K562 (cell line): ENCODE results near the gene ACBD4. TPM values are rescaled to one million over a fixed set of nuclear protein-coding genes. Genes with fewer than 3 reads are reported as not detected.
A peak's percentile ranks its signal among the peaks of the same experiment; 100 is the strongest.

Experiments
- ARID1B ChIP-seq: fragments of 450-650 bp; IDR thresholded peaks from 2 replicates; pipeline ENCODE4 v1.6.1; 2016; ENCODE audit warnings: antibody characterized with exemption, mild to moderate bottlenecking, inconsistent platforms
- ATF6 ChIP-seq: sonication (generic); formaldehyde crosslinking; IDR thresholded peaks from 2 replicates; pipeline ENCODE4 v1.4.0; 2020; ENCODE audit warnings: mild to moderate bottlenecking, missing genetic modification reagents
- CAMTA2 ChIP-seq: fragments of 250-450 bp; sonication (Bioruptor Pico); conservative IDR thresholded peaks from 2 replicates; pipeline ENCODE4 v1.5.1; 2022
- CHD7 ChIP-seq: fragments of 200-600 bp; sonication (generic); IDR thresholded peaks from one replicate; pipeline ENCODE4 v1.6.1; 2012; ENCODE audit warnings: mild to moderate bottlenecking, low read depth, low read length, inconsistent platforms
- FOXM1 ChIP-seq, 2 experiments: fragments of 450-650 bp in 1 of 2; sonication (generic) in 1 of 2; formaldehyde crosslinking in 1 of 2; IDR thresholded peaks; 2 replicates each; pipeline versions ENCODE4 v1.6.1 to v1.9.0; 2017 to 2022; ENCODE audit warnings: low read depth in 2 of 2, mild to moderate bottlenecking in 2 of 2, missing genetic modification reagents in 1 of 2, moderate library complexity in 1 of 2
- GTF2B ChIP-seq: IDR thresholded peaks from 2 replicates; pipeline ENCODE4 v1.6.1; 2011; ENCODE audit not compliant: insufficient read length; ENCODE audit errors: extremely low read depth
- JUN ChIP-seq, 2 experiments: sonication (generic) in 1 of 2; formaldehyde crosslinking in 1 of 2; IDR thresholded peaks; 2 replicates each; pipeline versions ENCODE4 v1.6.1 to v1.8.0; 2012 to 2022; ENCODE audit warnings: borderline replicate concordance in 2 of 2, mild to moderate bottlenecking in 2 of 2, improper control_type of control experiment in 1 of 2, low read depth in 1 of 2, low read length in 1 of 2, missing genetic modification reagents in 1 of 2
- NBN ChIP-seq: fragments of 450-650 bp; IDR thresholded peaks from 2 replicates; pipeline ENCODE4 v1.6.1; 2016; ENCODE audit warnings: low read depth, mild to moderate bottlenecking
- POLR2B ChIP-seq: fragments of 450-650 bp; IDR thresholded peaks from 2 replicates; pipeline ENCODE4 v1.6.1; 2018; ENCODE audit warnings: low read depth; ENCODE audit not compliant: partially characterized antibody
- TCF3 ChIP-seq: sonication (generic); formaldehyde crosslinking; IDR thresholded peaks from 2 replicates; pipeline ENCODE4 v1.4.0; 2020; ENCODE audit warnings: mild to moderate bottlenecking, missing genetic modification reagents
- TEAD1 ChIP-seq, 2 experiments: fragments of 450-650 bp in 1 of 2; sonication (generic) in 1 of 2; formaldehyde crosslinking; IDR thresholded peaks; 2 replicates each; pipeline versions ENCODE4 v1.4.0 to v1.8.0; 2020 to 2022; ENCODE audit warnings: mild to moderate bottlenecking in 2 of 2, missing genetic modification reagents in 1 of 2
- ZNF3 ChIP-seq: fragments of 250-450 bp; sonication (Bioruptor Pico); IDR thresholded peaks from 2 replicates; pipeline ENCODE4 v1.5.0; 2021; ENCODE audit warnings: mild to moderate bottlenecking, moderate library complexity
- ZZZ3 ChIP-seq: fragments of 450-650 bp; IDR thresholded peaks from 2 replicates; pipeline ENCODE4 v1.6.1; 2016; ENCODE audit warnings: antibody characterized with exemption, mild to moderate bottlenecking, moderate library complexity
- polyA plus RNA-seq, 8 experiments: library from polyadenylated mRNA; depleted of rRNA in 4 of 8; stranded (reverse) in 5 of 8; unstranded in 3 of 8; fragments of >200 nt; fragmentation: Nextera tagmentation in 2 of 8; fragmentation: Illumina TruSeq in 1 of 8; extraction: Ambion mirVana in 2 of 8; extraction: Trizol in 1 of 8; gene quantifications; 2 replicates each; pipeline versions ENCODE4 v1.2.1 to v1.2.3, GENCODE V29; 2011 to 2014; ENCODE audit warnings: inconsistent platforms in 1 of 8, missing spikeins in 1 of 8
- total RNA-seq, 7 experiments: library from RNA; depleted of rRNA in 6 of 7; stranded (reverse); fragments of >200 nt in 6 of 7; fragmentation: Illumina TruSeq in 2 of 7; extraction: Trizol in 2 of 7; gene quantifications; 2 replicates each; pipeline versions ENCODE4 v1.2.1 to v1.2.3, GENCODE V29; 2011 to 2021; ENCODE audit warnings: low replicate concordance in 1 of 7

Gene ACBD4
- total and polyA plus RNA-seq, 9 of the 15 experiments (the other 6 are each of a cell fraction or from before 2014, with no cell fraction given) = 0.14 to 6.9 (median 4.6) TPM

- TF ChIP-seq FOXM1 (IDR thresholded peaks at IDR 0.05; ENCODE audit: low read depth) (peak; percentile 97), FOXM1 (CRISPR knock-in tag; IDR thresholded peaks at IDR 0.05; ENCODE audit: low read depth) (no peak), ZNF3 (CRISPR knock-in tag) (no peak), TCF3 (no peak; the same call in 1 of the 2 replicates), POLR2B (no peak), JUN (IDR thresholded peaks at IDR 0.05; ENCODE audit: borderline replicate concordance, low read depth, low read length) (no peak), JUN (CRISPR knock-in tag; IDR thresholded peaks at IDR 0.05; ENCODE audit: borderline replicate concordance) (no peak), CHD7 (no peak), TEAD1 (CRISPR knock-in tag; IDR thresholded peaks at IDR 0.05) (peak; percentile 55 to 81), NBN (peak; percentile 97), ARID1B (peak; percentile 40; the same call in 1 of the 2 replicates), ZZZ3 (peak; percentile 25; the same call in 1 of the 2 replicates), CAMTA2 (no peak), GTF2B (no peak), ATF6 (CRISPR knock-in tag) (no peak)
Measured at GRCh38 chr17:45147581-45148182, 12.2 kb downstream of the ACBD4 start (continued).
